Measurements from ENCODE around the gene ATP6V1G2.

DNA sequence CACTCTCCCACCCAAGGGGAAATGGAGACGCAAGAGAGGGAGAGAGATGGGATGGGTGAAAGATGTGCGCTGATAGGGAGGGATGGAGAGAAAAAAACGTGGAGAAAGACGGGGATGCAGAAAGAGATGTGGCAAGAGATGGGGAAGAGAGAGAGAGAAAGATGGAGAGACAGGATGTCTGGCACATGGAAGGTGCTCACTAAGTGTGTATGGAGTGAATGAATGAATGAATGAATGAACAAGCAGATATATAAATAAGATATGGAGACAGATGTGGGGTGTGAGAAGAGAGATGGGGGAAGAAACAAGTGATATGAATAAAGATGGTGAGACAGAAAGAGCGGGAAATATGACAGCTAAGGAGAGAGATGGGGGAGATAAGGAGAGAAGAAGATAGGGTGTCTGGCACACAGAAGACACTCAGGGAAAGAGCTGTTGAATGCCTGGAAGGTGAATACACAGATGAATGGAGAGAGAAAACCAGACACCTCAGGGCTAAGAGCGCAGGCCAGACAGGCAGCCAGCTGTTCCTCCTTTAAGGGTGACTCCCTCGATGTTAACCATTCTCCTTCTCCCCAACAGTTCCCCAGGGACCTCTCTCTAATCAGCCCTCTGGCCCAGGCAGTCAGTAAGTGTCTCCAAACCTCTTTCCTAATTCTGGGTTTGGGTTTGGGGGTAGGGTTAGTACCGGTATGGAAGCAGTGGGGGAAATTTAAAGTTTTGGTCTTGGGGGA lies 29.7 kb upstream of the ATP6V1G2 start:
- TF ChIP-seq, protein P1, sequence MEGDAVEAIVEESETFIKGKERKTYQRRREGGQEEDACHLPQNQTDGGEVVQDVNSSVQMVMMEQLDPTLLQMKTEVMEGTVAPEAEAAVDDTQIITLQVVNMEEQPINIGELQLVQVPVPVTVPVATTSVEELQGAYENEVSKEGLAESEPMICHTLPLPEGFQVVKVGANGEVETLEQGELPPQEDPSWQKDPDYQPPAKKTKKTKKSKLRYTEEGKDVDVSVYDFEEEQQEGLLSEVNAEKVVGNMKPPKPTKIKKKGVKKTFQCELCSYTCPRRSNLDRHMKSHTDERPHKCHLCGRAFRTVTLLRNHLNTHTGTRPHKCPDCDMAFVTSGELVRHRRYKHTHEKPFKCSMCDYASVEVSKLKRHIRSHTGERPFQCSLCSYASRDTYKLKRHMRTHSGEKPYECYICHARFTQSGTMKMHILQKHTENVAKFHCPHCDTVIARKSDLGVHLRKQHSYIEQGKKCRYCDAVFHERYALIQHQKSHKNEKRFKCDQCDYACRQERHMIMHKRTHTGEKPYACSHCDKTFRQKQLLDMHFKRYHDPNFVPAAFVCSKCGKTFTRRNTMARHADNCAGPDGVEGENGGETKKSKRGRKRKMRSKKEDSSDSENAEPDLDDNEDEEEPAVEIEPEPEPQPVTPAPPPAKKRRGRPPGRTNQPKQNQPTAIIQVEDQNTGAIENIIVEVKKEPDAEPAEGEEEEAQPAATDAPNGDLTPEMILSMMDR (IDR thresholded peaks at IDR 0.05) = no peak
- TF ChIP-seq EP300 (IDR thresholded peaks at IDR 0.05; ENCODE audit: low read depth) = no peak
